Measurements from ENCODE around the gene KRT83.
A peak's percentile ranks its signal among the peaks of the same experiment; 100 is the strongest.

The KRT83 gene

DNA sequence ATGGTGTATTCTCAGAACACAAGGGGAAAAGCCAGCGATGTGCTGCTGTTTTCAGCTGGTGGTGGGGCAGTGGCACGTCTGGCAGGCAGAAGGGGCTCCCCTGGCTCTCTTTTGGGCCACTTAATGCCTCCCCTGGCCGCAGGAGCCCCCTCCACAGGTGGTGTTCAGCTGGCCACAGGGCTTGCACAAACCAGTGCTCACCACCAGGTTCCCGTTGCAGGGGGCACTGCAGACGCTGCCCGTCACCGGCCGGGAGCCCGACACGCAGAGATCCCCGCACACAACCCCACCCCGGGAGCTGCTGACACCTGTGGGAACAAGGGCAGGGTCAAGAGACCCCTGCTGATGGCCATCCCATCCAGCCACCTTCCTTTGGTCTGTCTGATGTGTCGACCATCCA is 6.7 kb downstream of the KRT83 start:
- no peak for DNase-seq (ENCODE audit: low read depth)
- TF ChIP-seq, protein P1, sequence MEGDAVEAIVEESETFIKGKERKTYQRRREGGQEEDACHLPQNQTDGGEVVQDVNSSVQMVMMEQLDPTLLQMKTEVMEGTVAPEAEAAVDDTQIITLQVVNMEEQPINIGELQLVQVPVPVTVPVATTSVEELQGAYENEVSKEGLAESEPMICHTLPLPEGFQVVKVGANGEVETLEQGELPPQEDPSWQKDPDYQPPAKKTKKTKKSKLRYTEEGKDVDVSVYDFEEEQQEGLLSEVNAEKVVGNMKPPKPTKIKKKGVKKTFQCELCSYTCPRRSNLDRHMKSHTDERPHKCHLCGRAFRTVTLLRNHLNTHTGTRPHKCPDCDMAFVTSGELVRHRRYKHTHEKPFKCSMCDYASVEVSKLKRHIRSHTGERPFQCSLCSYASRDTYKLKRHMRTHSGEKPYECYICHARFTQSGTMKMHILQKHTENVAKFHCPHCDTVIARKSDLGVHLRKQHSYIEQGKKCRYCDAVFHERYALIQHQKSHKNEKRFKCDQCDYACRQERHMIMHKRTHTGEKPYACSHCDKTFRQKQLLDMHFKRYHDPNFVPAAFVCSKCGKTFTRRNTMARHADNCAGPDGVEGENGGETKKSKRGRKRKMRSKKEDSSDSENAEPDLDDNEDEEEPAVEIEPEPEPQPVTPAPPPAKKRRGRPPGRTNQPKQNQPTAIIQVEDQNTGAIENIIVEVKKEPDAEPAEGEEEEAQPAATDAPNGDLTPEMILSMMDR (IDR thresholded peaks at IDR 0.05; ENCODE audit: insufficient read depth, low read depth, low read length, missing control alignments) = no peak
- H3K4me3 ChIP-seq (ENCODE audit: low read length) = no peak overlapping the region

DNA sequence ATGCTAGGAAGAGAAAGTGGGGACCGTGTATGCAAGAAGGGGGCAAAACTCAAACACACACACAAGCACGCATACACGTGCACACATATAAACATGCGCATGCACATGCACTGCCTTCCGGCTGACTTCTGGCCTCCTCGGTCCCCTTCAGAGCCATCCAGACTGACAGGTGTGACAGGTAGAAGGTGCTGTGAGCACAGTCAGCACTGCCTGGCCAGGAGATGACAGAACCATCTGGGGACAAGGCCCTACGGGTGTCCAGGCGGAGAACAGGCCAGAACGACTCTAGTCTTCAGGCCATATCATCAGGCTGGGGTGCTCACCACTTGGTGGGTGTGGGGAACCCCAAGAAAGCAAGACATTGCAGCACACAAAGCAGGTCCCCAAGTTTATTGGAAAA is 7.3 kb downstream of the KRT83 start:
- TF ChIP-seq, protein P1 (IDR thresholded peaks at IDR 0.05; ENCODE audit: insufficient read depth, low read depth, low read length, missing control alignments) = no peak
- no peak overlapping the region for H3K4me3 ChIP-seq (ENCODE audit: low read length)
- DNase-seq (ENCODE audit: low read depth) = no peak

DNA sequence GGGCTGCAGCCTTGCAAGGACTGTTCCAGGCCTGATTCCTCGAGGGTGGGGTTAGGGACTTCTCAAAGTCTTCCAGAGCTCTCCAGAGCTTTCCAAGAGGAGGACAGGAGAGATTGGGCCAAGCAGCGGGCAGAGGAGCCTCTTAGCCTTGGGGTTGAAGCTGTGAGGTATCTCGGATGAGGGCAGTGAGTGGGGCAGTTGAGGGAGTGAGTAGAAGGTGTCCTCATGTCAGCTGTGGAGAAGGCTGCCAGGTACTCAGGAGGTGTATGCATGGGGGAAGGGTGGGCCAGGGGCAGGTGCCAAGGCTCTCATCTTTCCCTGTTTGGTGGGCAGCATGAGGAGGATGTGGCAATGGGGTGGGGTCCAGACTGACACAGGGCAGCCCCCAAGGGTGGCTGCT is 7.7 kb downstream of the KRT83 start:
- DNase-seq (ENCODE audit: low read depth) = no peak
- TF ChIP-seq, protein P1 (IDR thresholded peaks at IDR 0.05; ENCODE audit: insufficient read depth, low read depth, low read length, missing control alignments) = no peak
- H3K4me3 ChIP-seq (ENCODE audit: low read length) = no peak overlapping the region

DNA sequence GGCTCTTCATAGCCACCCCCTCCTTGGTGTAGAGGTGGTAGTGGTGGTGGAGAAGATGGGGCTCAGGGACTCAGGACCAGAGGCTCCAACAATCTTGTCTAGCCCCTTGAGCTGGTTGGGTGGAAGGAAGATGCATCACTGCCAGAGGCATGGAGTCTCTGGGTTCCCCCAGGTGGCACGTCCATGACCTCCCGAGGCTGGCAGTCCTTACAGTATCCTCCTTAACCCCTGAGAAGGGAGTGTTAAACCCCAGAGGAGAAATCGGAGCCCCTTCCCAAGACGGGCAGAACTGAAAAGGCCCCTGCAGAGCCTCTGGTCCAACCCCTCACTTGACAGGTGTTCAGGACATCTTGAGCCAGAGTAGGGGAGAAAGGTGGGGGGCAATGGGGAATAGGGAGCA is 9.1 kb downstream of the KRT83 start:
- DNase-seq (ENCODE audit: low read depth) = no peak
- H3K4me3 ChIP-seq (ENCODE audit: low read length) = no peak overlapping the region
- TF ChIP-seq, protein P1 (IDR thresholded peaks at IDR 0.05; ENCODE audit: insufficient read depth, low read depth, low read length, missing control alignments) = no peak

DNA sequence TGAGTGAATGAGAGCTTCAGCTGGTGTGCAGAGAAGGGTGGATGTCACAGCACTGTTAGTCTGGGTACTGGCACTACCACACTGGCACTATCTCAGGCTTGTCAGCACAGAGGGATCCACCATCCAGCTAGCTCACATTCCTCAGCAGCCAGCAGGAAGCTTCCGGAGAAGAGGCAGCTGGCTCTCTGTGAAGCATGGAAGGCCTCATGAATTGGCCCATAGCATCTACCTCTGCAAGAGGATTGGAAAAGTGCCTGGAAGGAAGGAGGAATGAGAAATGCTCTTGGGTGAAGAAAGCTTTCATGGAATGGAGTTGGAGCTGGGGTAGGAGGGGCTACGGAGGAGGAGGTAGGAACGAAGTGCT is 9.9 kb downstream of the KRT83 start:
- no peak for DNase-seq (ENCODE audit: low read depth)

DNA sequence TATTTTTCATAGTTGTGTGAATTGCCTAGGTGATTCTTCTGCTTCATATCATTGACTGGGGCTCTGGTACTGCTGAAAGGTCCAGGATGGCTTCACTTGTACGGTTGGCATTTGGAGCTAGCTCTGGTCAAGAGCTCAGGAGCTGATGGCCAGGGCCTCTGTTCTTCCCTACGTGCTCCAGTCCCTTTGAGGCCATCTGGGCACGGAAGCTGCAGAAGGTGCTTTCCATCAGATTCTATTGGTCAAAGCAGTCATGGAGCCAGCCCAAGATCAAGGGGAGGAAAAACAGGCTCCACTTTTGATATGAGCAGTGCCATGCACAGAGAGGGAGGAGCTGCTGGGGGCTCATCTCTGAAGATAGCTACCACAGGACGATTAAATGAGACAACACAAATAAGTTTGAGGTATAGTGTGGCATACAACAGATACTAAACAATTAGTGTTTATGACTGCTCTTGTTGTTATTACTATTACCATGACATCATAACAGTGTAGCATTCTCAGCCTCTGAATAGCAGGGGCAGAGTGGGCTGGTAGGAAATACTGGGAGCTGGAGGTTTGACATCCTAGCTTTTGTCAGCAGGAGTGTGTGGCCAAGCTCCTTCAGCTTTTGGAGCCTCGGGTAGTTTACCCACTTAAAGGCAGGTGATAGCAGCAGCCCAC is 10.4 kb downstream of the KRT83 start:
- DNase-seq (ENCODE audit: low read depth) = peak; percentile 42
- H3K4me3 ChIP-seq (ENCODE audit: low read length) = no peak overlapping the region
- TF ChIP-seq, protein P1 (IDR thresholded peaks at IDR 0.05; ENCODE audit: insufficient read depth, low read depth, low read length, missing control alignments) = no peak

More for the DNA sequence above, 9.9 kb downstream of the KRT83 start:
- no peak overlapping the region for H3K4me3 ChIP-seq (ENCODE audit: low read length)
- TF ChIP-seq, protein P1 (IDR thresholded peaks at IDR 0.05; ENCODE audit: insufficient read depth, low read depth, low read length, missing control alignments) = no peak

DNA sequence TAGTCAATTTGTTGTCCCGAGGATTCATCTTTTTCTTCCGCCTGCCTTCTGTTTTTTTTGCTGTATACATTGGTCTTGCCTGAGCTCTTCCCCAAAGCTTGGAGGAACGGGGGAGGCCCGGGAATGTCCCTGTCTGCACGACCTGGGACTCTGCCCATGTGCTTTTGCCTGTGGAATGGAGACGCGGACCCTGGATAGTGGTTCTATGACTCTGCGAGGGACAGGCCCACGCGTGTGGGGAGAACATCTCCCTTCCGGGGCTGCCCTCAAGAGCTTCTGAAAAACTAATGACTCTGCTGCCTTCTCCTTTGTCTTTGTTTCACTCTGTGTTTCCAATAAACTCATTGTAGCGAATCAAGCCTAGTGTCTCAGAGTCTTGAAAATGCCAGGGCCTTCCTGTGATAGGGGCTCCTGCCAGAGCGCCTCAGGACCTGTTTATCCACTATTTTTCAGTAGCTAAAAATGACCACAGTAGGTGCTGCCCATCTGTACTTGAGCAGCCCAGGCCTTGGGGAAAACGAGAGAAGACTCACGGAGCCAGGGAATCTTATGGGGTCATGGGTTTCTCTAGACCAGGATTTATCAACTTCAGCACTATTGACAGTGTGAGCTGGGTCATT is 12.3 kb downstream of the KRT83 start:
- peak overlapping the region; percentile 47 for H3K4me3 ChIP-seq (ENCODE audit: low read length)
- no peak for DNase-seq (ENCODE audit: low read depth)
- TF ChIP-seq, protein P1 (IDR thresholded peaks at IDR 0.05; ENCODE audit: insufficient read depth, low read depth, low read length, missing control alignments) = no peak
